Esophagus muscularis mucosa (tissue), 3 donors: ENCODE measurements around the gene THADA.

Experiments used
- CTCF ChIP-seq, 3 experiments: fragments of 200-600 bp in 2 of 3; fragments of 450-650 bp in 1 of 3; sonication (generic) in 2 of 3; IDR thresholded peaks; one replicate each; pipeline ENCODE4 v1.5.1; 2017 to 2019; ENCODE audit warnings: antibody characterized with exemption in 3 of 3, mild to moderate bottlenecking in 2 of 3, moderate library complexity in 1 of 3
- POLR2A ChIP-seq: fragments of 450-650 bp; IDR thresholded peaks from one replicate; pipeline ENCODE4 v1.6.1; 2017; ENCODE audit warnings: antibody characterized with exemption, moderate library complexity, mild to moderate bottlenecking, low read depth
- POLR2AphosphoS5 ChIP-seq, 2 donors: sonication (generic); formaldehyde crosslinking; IDR thresholded peaks; one replicate each; pipeline ENCODE4 v1.6.1; 2017; ENCODE audit warnings: antibody characterized with exemption in 2 of 2

GRCh38 chr2:43436431-43436830 lies 159.4 kb downstream of the THADA start:
- no peak for TF ChIP-seq CTCF (IDR thresholded peaks at IDR 0.05)
- no peak for TF ChIP-seq POLR2A
- no peak for TF ChIP-seq POLR2AphosphoS5 (IDR thresholded peaks at IDR 0.05)
